KOPT-K1 (cell line): ENCODE results near the gene ADAM19.
"Not testable (repeated sequence)": the region's sequence is repeated elsewhere in the genome, so short reads cannot be mapped to it uniquely, and the experiment has no call there.

Experiments
- H3K27ac ChIP-seq: fragments of 200-600 bp; sonication (generic); 2 replicates; pipeline ENCODE4 v1.5.1; 2016; ENCODE audit warnings: antibody characterized with exemption, mild to moderate bottlenecking, low read depth, low read length; ENCODE audit not compliant: poor library complexity, severe bottlenecking
- H3K36me3 ChIP-seq: fragments of 200-600 bp; sonication (generic); 2 replicates; pipeline ENCODE4 v1.5.1; 2017; ENCODE audit warnings: antibody characterized with exemption, mild to moderate bottlenecking, low read length, moderate library complexity; ENCODE audit not compliant: insufficient read depth
- H3K9me3 ChIP-seq: fragments of 200-600 bp; sonication (generic); 2 replicates; pipeline ENCODE4 v1.5.1; 2017; ENCODE audit warnings: antibody characterized with exemption, low read length, mild to moderate bottlenecking; ENCODE audit not compliant: insufficient read depth, poor library complexity, severe bottlenecking

The ADAM19 gene

GRCh38 chr5:157454273-157454672 lies 121.3 kb downstream of the ADAM19 start:
- Histone ChIP-seq H3K27ac (no peak overlapping the region), H3K36me3 (no peaks in the 10 kb centered on the region)

GRCh38 chr5:157451806-157452205 lies 123.8 kb downstream of the ADAM19 start:
- H3K27ac ChIP-seq = no peak overlapping the region
- no peaks in the 10 kb centered on the region for H3K9me3 ChIP-seq

More at GRCh38 chr5:157454273-157454672, 121.3 kb downstream of the ADAM19 start:
- no peaks in the 10 kb centered on the region for H3K9me3 ChIP-seq

GRCh38 chr5:157450024-157450423 lies 125.6 kb downstream of the ADAM19 start:
- H3K36me3 ChIP-seq = no peaks in the 10 kb centered on the region
- no peak overlapping the region for H3K27ac ChIP-seq
- no peaks in the 10 kb centered on the region for H3K9me3 ChIP-seq

More at GRCh38 chr5:157451806-157452205, 123.8 kb downstream of the ADAM19 start:
- no peaks in the 10 kb centered on the region for H3K36me3 ChIP-seq

- Histone ChIP-seq H3K9me3 (no peaks in the 10 kb centered on the region), H3K27ac (no peak overlapping the region), H3K36me3 (no peaks in the 10 kb centered on the region)
These were observed 126.4 kb downstream of the ADAM19 start for GRCh38 chr5:157449011-157449723.

GRCh38 chr5:157447201-157447637 lies 128.4 kb downstream of the ADAM19 start:
- Histone ChIP-seq H3K36me3 (no peaks in the 10 kb centered on the region), H3K9me3 (no peaks in the 10 kb centered on the region), H3K27ac (no peak overlapping the region)

- no peak overlapping the region for H3K27ac ChIP-seq
- no peaks in the 10 kb centered on the region for H3K9me3 ChIP-seq
- no peaks in the 10 kb centered on the region for H3K36me3 ChIP-seq
These were observed 129.1 kb downstream of the ADAM19 start for GRCh38 chr5:157446412-157446935.

- Histone ChIP-seq H3K27ac (no peak overlapping the region), H3K9me3 (no peaks in the 10 kb centered on the region), H3K36me3 (no peaks in the 10 kb centered on the region)
These were observed 129.7 kb downstream of the ADAM19 start for GRCh38 chr5:157445745-157446411.

- Histone ChIP-seq H3K27ac (no peak overlapping the region), H3K9me3 (no peaks in the 10 kb centered on the region), H3K36me3 (no peaks in the 10 kb centered on the region)
These were observed 131.4 kb downstream of the ADAM19 start for GRCh38 chr5:157444224-157444623.

GRCh38 chr5:157443041-157443549 lies 132.5 kb downstream of the ADAM19 start:
- Histone ChIP-seq H3K36me3 (no peaks in the 10 kb centered on the region), H3K9me3 (no peaks in the 10 kb centered on the region), H3K27ac (no peak overlapping the region)

GRCh38 chr5:157434096-157434495 lies 141.5 kb downstream of the ADAM19 start:
- H3K9me3 ChIP-seq = peaks cover 3% of the 10 kb centered on the region
- H3K36me3 ChIP-seq = no peaks in the 10 kb centered on the region
- H3K27ac ChIP-seq = no peak overlapping the region

- no peak overlapping the region for H3K27ac ChIP-seq
- H3K36me3 ChIP-seq = no peaks in the 10 kb centered on the region
- peaks cover 3% of the 10 kb centered on the region for H3K9me3 ChIP-seq
These were observed 143.9 kb downstream of the ADAM19 start for GRCh38 chr5:157431544-157432200.

GRCh38 chr5:157429920-157430319 lies 145.7 kb downstream of the ADAM19 start:
- H3K9me3 ChIP-seq, H3K36me3 ChIP-seq, H3K27ac ChIP-seq: not testable (repeated sequence)
